ENCODE measurements around the gene CFAP43.

DNA sequence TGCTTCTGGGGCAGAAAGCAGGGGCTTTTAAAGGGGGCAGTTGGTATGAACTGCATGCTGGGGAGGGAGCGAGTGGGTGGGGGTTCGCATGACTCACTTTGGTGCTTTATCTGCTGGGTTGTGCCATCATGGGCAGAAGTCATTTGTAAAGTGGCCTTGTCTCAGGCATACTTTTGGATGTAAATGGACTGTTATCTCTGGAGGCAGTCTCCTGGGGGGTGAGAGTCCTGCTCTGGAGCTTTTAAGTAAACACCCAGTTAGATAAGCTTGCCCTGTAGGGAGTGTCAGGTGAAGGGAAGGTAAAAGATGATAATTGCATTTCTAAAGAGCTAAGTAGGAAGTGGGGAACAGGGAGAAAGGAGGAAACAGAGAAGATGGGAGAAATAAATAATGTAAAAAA is 20.9 kb upstream of the CFAP43 start:
- no peak for TF ChIP-seq CTCF (IDR thresholded peaks at IDR 0.05)
- TF ChIP-seq POLR2A (IDR thresholded peaks at IDR 0.05): no peak
- TF ChIP-seq EP300 (IDR thresholded peaks at IDR 0.05): no peak
